Ovary (tissue), 9 donors: Measurements from ENCODE around the gene CLOCK. TPM values are rescaled to one million over a fixed set of nuclear protein-coding genes. Genes with fewer than 3 reads are reported as not detected.
A peak's percentile ranks its signal among the peaks of the same experiment; 100 is the strongest.

Experiments
- DNase-seq, 5 donors: peaks; one replicate each; pipeline ENCODE4 v3.0.0-alpha.2; 2019 to 2020
- H3K27ac ChIP-seq, 2 donors: fragments of 200-600 bp; one replicate each; pipeline versions ENCODE4 v1.5.1 to v1.8.0; 2019 to 2022
- H3K27me3 ChIP-seq: fragments of 200-600 bp; one replicate; pipeline ENCODE4 v1.8.0; 2022
- H3K36me3 ChIP-seq: fragments of 200-600 bp; sonication (generic); one replicate; pipeline ENCODE4 v1.5.1; 2019
- H3K4me1 ChIP-seq: one replicate; pipeline ENCODE4 v1.8.1; 2013; ENCODE audit warnings: mild to moderate bottlenecking, moderate library complexity; ENCODE audit not compliant: insufficient read depth
- H3K4me3 ChIP-seq: fragments of 200-600 bp; sonication (generic); one replicate; pipeline ENCODE4 v1.5.1; 2017
- H3K9me3 ChIP-seq, 2 donors: fragments of 200-600 bp in 1 of 2; sonication (generic) in 1 of 2; one replicate each; pipeline versions ENCODE4 v1.5.1 to v1.8.1; 2013 to 2019; ENCODE audit warnings: mild to moderate bottlenecking in 1 of 2, moderate library complexity in 1 of 2
- CTCF ChIP-seq, 3 donors: fragments of 450-650 bp in 2 of 3; fragments of 200-600 bp in 1 of 3; IDR thresholded peaks; one replicate each; pipeline versions ENCODE4 v1.5.1 to v1.8.0; 2016 to 2022; ENCODE audit warnings: antibody characterized with exemption in 3 of 3, mild to moderate bottlenecking in 1 of 3
- EP300 ChIP-seq: sonication (generic); formaldehyde crosslinking; IDR thresholded peaks from one replicate; pipeline ENCODE4 v1.6.1; 2017; ENCODE audit warnings: antibody characterized with exemption
- POLR2A ChIP-seq: fragments of 450-650 bp; IDR thresholded peaks from one replicate; pipeline ENCODE4 v1.6.1; 2017; ENCODE audit warnings: antibody characterized with exemption, mild to moderate bottlenecking, moderate library complexity
- WGBS, 3 donors: extraction: QIAGEN DNeasy Blood & Tissue Kit in 1 of 3; methylation state at CpG; one replicate each; pipeline versions ENCODE4 v1.1.5 to v1.1.7; 2013 to 2017; 5-methylcytosine and 5-hydroxymethylcytosine counted together
- intact Hi-C, 4 donors: fragments of 100-400 bp; cut with DNase I; formaldehyde crosslinking; loops; one replicate each; pipeline versions ENCODE4 v1.11.0 to v1.15.1; 2022 to 2023
- polyA plus RNA-seq, 2 donors: library from polyadenylated mRNA; stranded (reverse); fragments of 200-250 nt in 1 of 2; fragments of 350-450 nt in 1 of 2; fragmentation: Illumina TruSeq in 1 of 2; extraction: RNeasy Lipid Tissue Mini Kit (QIAGEN cat#74804) in 1 of 2; gene quantifications; one replicate each; pipeline ENCODE4 v1.2.3, GENCODE V29; 2013 to 2014
- total RNA-seq, 7 donors: library from RNA; depleted of rRNA in 2 of 7; stranded (reverse); fragments of >200 nt in 2 of 7; fragmentation: NEBNext Ultra II Directional in 3 of 7; extraction: Animal tissue kit (Norgen Biotek cat#: 25700) in 3 of 7; gene quantifications; one replicate each; pipeline versions ENCODE4 v1.1.0 to v1.2.4, GENCODE V29; 2016 to 2023
- donor health status: DM: no; HTN: no; CAD: no; lungs with moderate emphysema.
- donor health status: DM: no; HTN: no; CAD: no.
- donor health status: Bipolar disorder and iron deficiency.
- donor health status: DM: yes; HTN: yes; CAD: no.
- donor health status: DM: no; HTN: no; CAD: no.
- donor health status: DM: yes; HTN: yes; CAD: no.

The CLOCK gene
- total and polyA plus RNA-seq, 9 donors: 5.4 to 36.4 (median 27.5) TPM

- TF ChIP-seq POLR2A (no peak), EP300 (no peak), CTCF (IDR thresholded peaks at IDR 0.05) (no peak)
- Histone ChIP-seq H3K4me1 (no peaks in the 10 kb centered on the region), H3K27me3 (no peaks in the 10 kb centered on the region), H3K27ac (peak overlapping the region; percentile 94 to 99), H3K4me3 (peak overlapping the region; percentile 78), H3K9me3 (no peaks in the 10 kb centered on the region), H3K36me3 (no peaks in the 10 kb centered on the region)
- WGBS, 3 donors: 0 to 1% (median 0%) methylated on average over 6 to 15 of the region's 16 CpGs
- intact Hi-C loops: loop anchor here in 3 of 4 donors (2.0 to 10.0 kb wide), 3 partner anchors 150 to 202 kb away; partner anchors contain the start of gene SRD5A3 (in 2 of the 3)
- DNase-seq: no peak
Measured at GRCh38 chr4:55546506-55546755, 278 bp downstream of the CLOCK start.

GRCh38 chr4:55545641-55546505 is 836 bp downstream of the CLOCK start:
- Histone ChIP-seq H3K4me3 (peak overlapping the region; percentile 78), H3K9me3 (no peaks in the 10 kb centered on the region), H3K4me1 (no peaks in the 10 kb centered on the region), H3K36me3 (no peaks in the 10 kb centered on the region), H3K27me3 (no peaks in the 10 kb centered on the region), H3K27ac (peak overlapping the region; percentile 94 to 99)
- DNase-seq: peak; percentile 76 to 87 (median 86)
- TF ChIP-seq POLR2A (peak; percentile 14), CTCF (IDR thresholded peaks at IDR 0.05) (no peak)
- intact Hi-C loops: loop anchor here in 3 of 4 donors (2.0 to 10.0 kb wide), 3 partner anchors 149 to 201 kb away; partner anchors contain the start of gene SRD5A3 (in 2 of the 3)
- 0% methylated on average over 58 to 87 of the region's 87 CpGs for WGBS, 3 donors

GRCh38 chr4:55545151-55545550 is 1.6 kb downstream of the CLOCK start:
- H3K4me1 ChIP-seq: no peaks in the 10 kb centered on the region
- intact Hi-C loops: loop anchor here in 2 of 4 donors (5.0 to 10.0 kb wide), 2 partner anchors 198 to 200 kb away; partner anchors contain the start of gene SRD5A3 (in 2 of the 2)
- H3K36me3 ChIP-seq: no peaks in the 10 kb centered on the region
- H3K4me3 ChIP-seq: peak overlapping the region; percentile 78
- H3K27ac ChIP-seq: peak overlapping the region in 1 of 2 donors; percentile 99
- WGBS, 3 donors: 0 to 1% (median 1%) methylated on average over 6 of the region's 6 CpGs
- H3K27me3 ChIP-seq: no peaks in the 10 kb centered on the region
- no peak for DNase-seq
- H3K9me3 ChIP-seq: no peaks in the 10 kb centered on the region
- TF ChIP-seq POLR2A (no peak), CTCF (IDR thresholded peaks at IDR 0.05) (no peak), EP300 (no peak)

- Histone ChIP-seq H3K27ac (no peak overlapping the region), H3K4me1 (no peaks in the 10 kb centered on the region), H3K27me3 (no peaks in the 10 kb centered on the region), H3K4me3 (no peak overlapping the region), H3K9me3 (no peaks in the 10 kb centered on the region), H3K36me3 (no peaks in the 10 kb centered on the region)
- TF ChIP-seq EP300: no peak
- no peak for TF ChIP-seq CTCF (IDR thresholded peaks at IDR 0.05)
- no peak for TF ChIP-seq POLR2A
- intact Hi-C loops: loop anchor here in 1 of 4 donors (10.0 kb wide), 1 partner anchor 199 kb away; the partner anchor contains the start of gene SRD5A3
- no peak for DNase-seq
Measured at GRCh38 chr4:55543858-55544257, 2.9 kb downstream of the CLOCK start.
